Gastrocnemius medialis (tissue), 4 donors: Measurements from ENCODE around the gene RFTN1.

Experiments
- CTCF ChIP-seq, 5 experiments: fragments of 450-650 bp in 3 of 5; fragments of 200-600 bp in 2 of 5; sonication (generic) in 2 of 5; IDR thresholded peaks in 4 of 5; conservative IDR thresholded peaks in 1 of 5; 1 replicate in 4 of 5; 2 replicates in 1 of 5; pipeline ENCODE4 v1.5.1; 2016 to 2019; ENCODE audit warnings: antibody characterized with exemption in 5 of 5, mild to moderate bottlenecking in 3 of 5, moderate library complexity in 3 of 5
- POLR2A ChIP-seq, 2 donors: fragments of 450-650 bp; IDR thresholded peaks; one replicate each; pipeline ENCODE4 v1.6.1; 2017; ENCODE audit warnings: antibody characterized with exemption in 2 of 2, mild to moderate bottlenecking in 2 of 2, moderate library complexity in 2 of 2

GRCh38 chr3:16335772-16336645, 177.5 kb downstream of the RFTN1 start:
- TF ChIP-seq CTCF (IDR thresholded peaks at IDR 0.05 in 4 of 5, conservative IDR thresholded peaks at IDR 0.05 in 1 of 5) = no peak
- TF ChIP-seq POLR2A (IDR thresholded peaks at IDR 0.05) = no peak
